GM23338 (cell line): ENCODE measurements around the gene USH1G. TPM values are rescaled to one million over a fixed set of nuclear protein-coding genes. Genes with fewer than 3 reads are reported as not detected.
A peak's percentile ranks its signal among the peaks of the same experiment; 100 is the strongest.

Experiments used
- ATAC-seq: fragments of 200-7000 bp; cut with Tn5 transposase; 3 replicates; pipeline ENCODE4 v1.9.1; 2020
- DNase-seq: peaks from one replicate; pipeline ENCODE4 v3.0.0-alpha.2; 2015; ENCODE audit warnings: low spot score
- H2AFZ ChIP-seq: fragments of 200-600 bp; sonication (generic); 2 replicates; pipeline ENCODE4 v1.8.0; 2016; ENCODE audit warnings: antibody characterized with exemption, mild to moderate bottlenecking, moderate library complexity
- H3F3A ChIP-seq: fragments of 200-600 bp; sonication (generic); replicated peaks from 2 replicates; pipeline ENCODE4 v1.8.0; 2017; ENCODE audit warnings: antibody characterized with exemption, mixed run types, low read depth
- H3K27ac ChIP-seq: fragments of 200-600 bp; sonication (generic); 2 replicates; pipeline ENCODE4 v1.6.1; 2016; ENCODE audit warnings: low read depth
- H3K27me3 ChIP-seq: fragments of 200-600 bp; sonication (generic); 2 replicates; pipeline ENCODE4 v1.8.0; 2016; ENCODE audit warnings: mild to moderate bottlenecking, mixed run types, moderate library complexity; ENCODE audit not compliant: insufficient read depth
- H3K36me3 ChIP-seq: fragments of 200-600 bp; sonication (generic); 2 replicates; pipeline ENCODE4 v1.8.0; 2016; ENCODE audit warnings: mild to moderate bottlenecking; ENCODE audit not compliant: insufficient read depth
- H3K4me1 ChIP-seq: fragments of 200-600 bp; sonication (generic); 2 replicates; pipeline ENCODE4 v1.8.0; 2016; ENCODE audit warnings: mild to moderate bottlenecking, moderate library complexity; ENCODE audit not compliant: insufficient read depth
- H3K4me2 ChIP-seq: fragments of 200-600 bp; sonication (generic); 2 replicates; pipeline ENCODE4 v1.7.1; 2017; ENCODE audit warnings: mixed run types
- H3K4me3 ChIP-seq: fragments of 200-600 bp; sonication (generic); 2 replicates; pipeline ENCODE4 v1.6.1; 2016; ENCODE audit warnings: mixed run types
- H3K79me2 ChIP-seq: fragments of 200-600 bp; sonication (generic); replicated peaks from 2 replicates; pipeline ENCODE4 v1.8.0; 2017; ENCODE audit warnings: mild to moderate bottlenecking; ENCODE audit not compliant: insufficient read depth
- H3K9me2 ChIP-seq: fragments of 200-600 bp; sonication (generic); 2 replicates; pipeline ENCODE4 v1.8.0; 2017; ENCODE audit not compliant: insufficient read depth
- H4K20me1 ChIP-seq: fragments of 200-600 bp; sonication (generic); replicated peaks from 2 replicates; pipeline ENCODE4 v1.8.0; 2017; ENCODE audit warnings: mild to moderate bottlenecking; ENCODE audit not compliant: insufficient read depth
- H3K27ac Mint-ChIP-seq: 2 replicates; pipeline ENCODE4 v1.8.0; 2020; ENCODE audit warnings: inconsistent platforms, mild to moderate bottlenecking, moderate library complexity, mixed read lengths
- H3K27me3 Mint-ChIP-seq: 3 replicates; pipeline ENCODE4 v1.8.0; 2022; ENCODE audit warnings: low read depth, mild to moderate bottlenecking, moderate library complexity, mixed read lengths, inconsistent platforms; ENCODE audit not compliant: insufficient read depth, poor library complexity
- H3K36me3 Mint-ChIP-seq: 3 replicates; pipeline ENCODE4 v1.8.0; 2021; ENCODE audit warnings: low read depth, mild to moderate bottlenecking, inconsistent platforms, moderate library complexity, mixed read lengths
- H3K4me1 Mint-ChIP-seq: 3 replicates; pipeline ENCODE4 v1.8.0; 2020; ENCODE audit warnings: mild to moderate bottlenecking, inconsistent platforms, mixed read lengths
- H3K4me3 Mint-ChIP-seq: 3 replicates; pipeline ENCODE4 v1.8.0; 2021; ENCODE audit warnings: moderate library complexity, mild to moderate bottlenecking, inconsistent platforms, mixed read lengths
- H3K9me3 Mint-ChIP-seq: 3 replicates; pipeline ENCODE4 v1.8.0; 2020; ENCODE audit warnings: moderate library complexity, mild to moderate bottlenecking, inconsistent platforms, mixed read lengths
- CREB1 ChIP-seq: fragments of 250-450 bp; sonication (Bioruptor Pico); IDR thresholded peaks from 2 replicates; pipeline ENCODE4 v1.5.0; 2020; ENCODE audit warnings: low read depth, mild to moderate bottlenecking, moderate library complexity
- CTCF ChIP-seq, 2 experiments: fragments of 200-600 bp in 1 of 2; sonication (generic) in 1 of 2; conservative IDR thresholded peaks; 2 replicates each; pipeline versions ENCODE4 v1.5.1 to v1.6.1; 2016 to 2017; ENCODE audit warnings: antibody characterized with exemption in 2 of 2, low read depth in 2 of 2, mild to moderate bottlenecking in 2 of 2, moderate library complexity in 1 of 2
- ETS1 ChIP-seq: IDR thresholded peaks from 2 replicates; pipeline ENCODE4 v1.6.1; 2016; ENCODE audit warnings: antibody characterized with exemption
- EZH2 ChIP-seq: fragments of 200-600 bp; sonication (generic); IDR thresholded peaks from one replicate; pipeline ENCODE4 v1.8.0; 2017; ENCODE audit warnings: antibody characterized with exemption, mild to moderate bottlenecking, low read depth; ENCODE audit not compliant: unreplicated experiment
- NANOG ChIP-seq: IDR thresholded peaks from 2 replicates; pipeline ENCODE4 v1.6.1; 2016; ENCODE audit warnings: antibody characterized with exemption, borderline replicate concordance
- POLR2AphosphoS5 ChIP-seq: IDR thresholded peaks from 2 replicates; pipeline ENCODE4 v1.6.1; 2016; ENCODE audit warnings: antibody characterized with exemption, low read depth
- REST ChIP-seq: IDR thresholded peaks from one replicate; pipeline ENCODE4 v1.6.1; 2018; ENCODE audit warnings: antibody characterized with exemption; ENCODE audit not compliant: unreplicated experiment
- STAT1 ChIP-seq: IDR thresholded peaks from one replicate; pipeline ENCODE4 v1.6.1; 2016; ENCODE audit warnings: antibody characterized with exemption; ENCODE audit not compliant: unreplicated experiment
- ZNF114 ChIP-seq: fragments of 250-450 bp; sonication (Bioruptor Pico); IDR thresholded peaks from 2 replicates; pipeline ENCODE4 v1.5.0; 2020; ENCODE audit warnings: mild to moderate bottlenecking, moderate library complexity
- polyA plus RNA-seq: library from polyadenylated mRNA; unstranded; fragments of >200 nt; fragmentation: Nextera tagmentation; extraction: Ambion mirVana; gene quantifications from 2 replicates; pipeline ENCODE4 v1.2.1, GENCODE V29; 2016
- total RNA-seq: library from RNA; depleted of rRNA; stranded (reverse); fragments of >200 nt; shearing (Covaris generic); gene quantifications from 2 replicates; pipeline ENCODE4 v1.2.3, GENCODE V29; 2014

Gene USH1G
- total and polyA plus RNA-seq, 2 experiments from 2014 or later: 0.34 to 1.7 TPM

GRCh38 chr17:74951680-74952421, 28.8 kb upstream of the USH1G start:
- no peak overlapping the region for H3K27ac Mint-ChIP-seq
- H3K4me1 Mint-ChIP-seq: peaks cover 9% of the 10 kb centered on the region; the same call in 2 of the 3 replicates
- peak overlapping the region; percentile 51; the same call in 1 of the 2 replicates for H3K4me2 ChIP-seq
- peak overlapping the region; percentile 18; the same call in 1 of the 2 replicates for H2AFZ ChIP-seq
- H3K27me3 ChIP-seq: no peaks in the 10 kb centered on the region
- H3F3A ChIP-seq: no peaks in the 10 kb centered on the region
- no peak overlapping the region for H3K4me3 ChIP-seq
- ATAC-seq (peak; percentile 82), DNase-seq (peak; percentile 75)
- H3K36me3 ChIP-seq: no peaks in the 10 kb centered on the region
- H3K79me2 ChIP-seq: no peaks in the 10 kb centered on the region
- no peak overlapping the region for H3K4me3 Mint-ChIP-seq
- no peaks in the 10 kb centered on the region for H3K9me2 ChIP-seq
- peaks cover 5% of the 10 kb centered on the region; the same call in 1 of the 2 replicates for H3K4me1 ChIP-seq
- TF ChIP-seq CREB1 (CRISPR knock-in tag): no peak
- no peak for TF ChIP-seq EZH2
- no peak for TF ChIP-seq POLR2AphosphoS5
- no peak for TF ChIP-seq CTCF (conservative IDR thresholded peaks at IDR 0.05; ENCODE audit: low read depth in 2 of 2)
- no peak for TF ChIP-seq NANOG
- no peak for TF ChIP-seq STAT1
- TF ChIP-seq ZNF114 (CRISPR knock-in tag): no peak
- TF ChIP-seq ETS1: no peak
- TF ChIP-seq REST: no peak
- no peaks in the 10 kb centered on the region for H3K9me3 Mint-ChIP-seq
- peaks cover 11% of the 10 kb centered on the region for H3K27me3 Mint-ChIP-seq
- no peak overlapping the region for H3K27ac ChIP-seq
- no peaks in the 10 kb centered on the region for H3K36me3 Mint-ChIP-seq
- no peaks in the 10 kb centered on the region for H4K20me1 ChIP-seq
